K562 (cell line): ENCODE measurements around the gene MICU1. TPM values are rescaled to one million over a fixed set of nuclear protein-coding genes. Genes with fewer than 3 reads are reported as not detected.

Experiments
- BRD4 ChIP-seq: fragments of 200-600 bp; sonication (generic); IDR thresholded peaks from 2 replicates; pipeline ENCODE4 v1.6.1; 2017; ENCODE audit warnings: inconsistent platforms
- BRF1 ChIP-seq: IDR thresholded peaks from 3 replicates; pipeline ENCODE4 v1.6.1; 2011; ENCODE audit warnings: borderline replicate concordance, mild to moderate bottlenecking; ENCODE audit not compliant: insufficient read length; ENCODE audit errors: extremely low read depth
- MCM3 ChIP-seq: fragments of 450-650 bp; IDR thresholded peaks from 2 replicates; pipeline ENCODE4 v1.6.1; 2016
- NCOA6 ChIP-seq: fragments of 450-650 bp; IDR thresholded peaks from 2 replicates; pipeline ENCODE4 v1.6.1; 2017; ENCODE audit warnings: mild to moderate bottlenecking
- PCBP1 ChIP-seq: fragments of 200-400 bp; formaldehyde crosslinking; IDR thresholded peaks from 2 replicates; pipeline ENCODE4 v1.6.1; 2018; ENCODE audit warnings: mild to moderate bottlenecking, low read depth, low read length; ENCODE audit not compliant: poor library complexity, severe bottlenecking
- POLR3G ChIP-seq: IDR thresholded peaks from 2 replicates; pipeline ENCODE4 v1.6.1; 2011; ENCODE audit not compliant: insufficient read length, insufficient replicate concordance; ENCODE audit errors: extremely low read depth
- PTRF ChIP-seq: fragments of 450-650 bp; IDR thresholded peaks from 2 replicates; pipeline ENCODE4 v1.6.1; 2016; ENCODE audit warnings: mild to moderate bottlenecking, missing genetic modification characterization, missing compliant biosample characterization
- TARDBP ChIP-seq: fragments of 450-650 bp; IDR thresholded peaks from 2 replicates; pipeline ENCODE4 v1.6.1; 2016
- ZC3H4 ChIP-seq: sonication (generic); formaldehyde crosslinking; IDR thresholded peaks from 2 replicates; pipeline ENCODE4 v1.9.0; 2021; ENCODE audit warnings: missing genetic modification reagents, borderline replicate concordance
- ZNF384 ChIP-seq: IDR thresholded peaks from 2 replicates; pipeline ENCODE4 v1.6.1; 2012; ENCODE audit warnings: low read depth, low read length, improper control_type of control experiment
- ZNF589 ChIP-seq: fragments of 200-800 bp; sonication (Bioruptor generic); IDR thresholded peaks from 2 replicates; pipeline ENCODE4 v1.6.1; 2016; ENCODE audit warnings: low read depth, missing genetic modification characterization, missing compliant biosample characterization
- polyA plus RNA-seq, 8 experiments: library from polyadenylated mRNA; depleted of rRNA in 4 of 8; stranded (reverse) in 5 of 8; unstranded in 3 of 8; fragments of >200 nt; fragmentation: Nextera tagmentation in 2 of 8; fragmentation: Illumina TruSeq in 1 of 8; extraction: Ambion mirVana in 2 of 8; extraction: Trizol in 1 of 8; gene quantifications; 2 replicates each; pipeline versions ENCODE4 v1.2.1 to v1.2.3, GENCODE V29; 2011 to 2014; ENCODE audit warnings: inconsistent platforms in 1 of 8, missing spikeins in 1 of 8
- total RNA-seq, 7 experiments: library from RNA; depleted of rRNA in 6 of 7; stranded (reverse); fragments of >200 nt in 6 of 7; fragmentation: Illumina TruSeq in 2 of 7; extraction: Trizol in 2 of 7; gene quantifications; 2 replicates each; pipeline versions ENCODE4 v1.2.1 to v1.2.3, GENCODE V29; 2011 to 2021; ENCODE audit warnings: low replicate concordance in 1 of 7
- TF ChIP-seq, protein P1 (sequence below): fragments of 250-450 bp; sonication (Bioruptor Pico); IDR thresholded peaks from 2 replicates; pipeline ENCODE4 v1.4.0; 2020; ENCODE audit warnings: mild to moderate bottlenecking, moderate library complexity
- TF ChIP-seq, protein P2 (sequence below): sonication (generic); formaldehyde crosslinking; IDR thresholded peaks from 2 replicates; pipeline ENCODE4 v1.8.0; 2023; ENCODE audit warnings: missing genetic modification reagents, mild to moderate bottlenecking, borderline replicate concordance
- TF ChIP-seq, protein P3 (sequence below): fragments of 250-450 bp; sonication (Bioruptor Pico); IDR thresholded peaks from 2 replicates; pipeline ENCODE4 v1.5.0; 2020; ENCODE audit warnings: mild to moderate bottlenecking, borderline replicate concordance
- TF ChIP-seq, protein P4 (sequence below): sonication (generic); formaldehyde crosslinking; IDR thresholded peaks from 2 replicates; pipeline ENCODE4 v1.8.0; 2022; ENCODE audit warnings: missing genetic modification reagents, mild to moderate bottlenecking, moderate library complexity, borderline replicate concordance

MICU1 gene
- total and polyA plus RNA-seq, 9 of the 15 experiments (the other 6 are each of a cell fraction or from before 2014, with no cell fraction given), result 29.3 to 76.8 (median 48.4) TPM

DNA sequence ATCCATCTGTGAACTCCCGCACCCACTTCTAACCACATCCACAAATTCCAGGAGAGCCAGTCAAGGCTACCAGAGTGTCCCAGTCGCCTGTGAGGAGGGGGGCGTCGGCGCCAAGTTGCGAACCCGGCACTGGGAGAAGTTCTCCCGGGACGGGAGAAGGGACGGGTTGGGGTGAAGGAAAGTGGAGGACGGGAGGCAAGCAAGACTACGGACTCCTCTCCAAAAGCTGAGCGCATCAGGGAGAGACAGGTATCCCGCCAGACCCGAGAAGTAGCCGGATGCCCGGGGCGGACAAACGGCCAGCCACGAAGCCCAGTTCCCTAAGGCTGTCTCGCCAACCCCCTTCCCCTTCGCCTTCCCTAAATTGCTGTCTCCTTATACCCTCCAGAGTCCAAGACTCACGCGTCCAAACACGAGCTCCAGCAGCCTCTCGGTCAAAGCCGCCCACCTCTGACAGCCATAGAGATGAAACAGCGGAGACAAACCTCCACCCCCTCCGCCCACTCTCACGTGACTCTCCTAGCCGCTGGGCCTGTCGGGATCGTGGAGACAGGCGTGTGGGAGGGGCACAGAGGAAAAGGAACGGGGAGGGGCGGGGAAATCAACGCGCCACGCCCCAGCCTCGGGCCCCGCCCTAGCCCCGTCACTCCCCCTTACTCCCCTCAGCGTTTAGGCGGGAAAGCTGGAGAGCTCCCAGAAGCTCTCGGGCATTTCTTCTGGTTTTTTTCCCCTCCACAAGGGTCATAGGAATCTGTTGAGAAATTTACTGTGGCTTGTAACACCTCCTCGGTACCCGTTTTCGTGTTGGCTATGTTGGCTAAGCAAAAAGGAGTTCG lies at the start of gene MICU1 (continued):
- TF ChIP-seq, protein P1, sequence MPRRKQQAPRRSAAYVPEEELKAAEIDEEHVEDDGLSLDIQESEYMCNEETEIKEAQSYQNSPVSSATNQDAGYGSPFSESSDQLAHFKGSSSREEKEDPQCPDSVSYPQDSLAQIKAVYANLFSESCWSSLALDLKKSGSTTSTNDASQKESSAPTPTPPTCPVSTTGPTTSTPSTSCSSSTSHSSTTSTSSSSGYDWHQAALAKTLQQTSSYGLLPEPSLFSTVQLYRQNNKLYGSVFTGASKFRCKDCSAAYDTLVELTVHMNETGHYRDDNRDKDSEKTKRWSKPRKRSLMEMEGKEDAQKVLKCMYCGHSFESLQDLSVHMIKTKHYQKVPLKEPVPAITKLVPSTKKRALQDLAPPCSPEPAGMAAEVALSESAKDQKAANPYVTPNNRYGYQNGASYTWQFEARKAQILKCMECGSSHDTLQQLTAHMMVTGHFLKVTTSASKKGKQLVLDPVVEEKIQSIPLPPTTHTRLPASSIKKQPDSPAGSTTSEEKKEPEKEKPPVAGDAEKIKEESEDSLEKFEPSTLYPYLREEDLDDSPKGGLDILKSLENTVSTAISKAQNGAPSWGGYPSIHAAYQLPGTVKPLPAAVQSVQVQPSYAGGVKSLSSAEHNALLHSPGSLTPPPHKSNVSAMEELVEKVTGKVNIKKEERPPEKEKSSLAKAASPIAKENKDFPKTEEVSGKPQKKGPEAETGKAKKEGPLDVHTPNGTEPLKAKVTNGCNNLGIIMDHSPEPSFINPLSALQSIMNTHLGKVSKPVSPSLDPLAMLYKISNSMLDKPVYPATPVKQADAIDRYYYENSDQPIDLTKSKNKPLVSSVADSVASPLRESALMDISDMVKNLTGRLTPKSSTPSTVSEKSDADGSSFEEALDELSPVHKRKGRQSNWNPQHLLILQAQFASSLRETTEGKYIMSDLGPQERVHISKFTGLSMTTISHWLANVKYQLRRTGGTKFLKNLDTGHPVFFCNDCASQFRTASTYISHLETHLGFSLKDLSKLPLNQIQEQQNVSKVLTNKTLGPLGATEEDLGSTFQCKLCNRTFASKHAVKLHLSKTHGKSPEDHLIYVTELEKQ (CRISPR knock-in tag), result no peak
- TF ChIP-seq POLR3G (no peak), NCOA6 (no peak), PCBP1 (no peak), ZNF589 (no peak; the same call in 1 of the 2 replicates), BRD4 (no peak), TARDBP (no peak), MCM3 (no peak), BRF1 (no peak), ZC3H4 (CRISPR knock-in tag) (no peak), PTRF (no peak), ZNF384 (peak; percentile 82; the same call in 1 of the 2 replicates)
- TF ChIP-seq, protein P2, sequence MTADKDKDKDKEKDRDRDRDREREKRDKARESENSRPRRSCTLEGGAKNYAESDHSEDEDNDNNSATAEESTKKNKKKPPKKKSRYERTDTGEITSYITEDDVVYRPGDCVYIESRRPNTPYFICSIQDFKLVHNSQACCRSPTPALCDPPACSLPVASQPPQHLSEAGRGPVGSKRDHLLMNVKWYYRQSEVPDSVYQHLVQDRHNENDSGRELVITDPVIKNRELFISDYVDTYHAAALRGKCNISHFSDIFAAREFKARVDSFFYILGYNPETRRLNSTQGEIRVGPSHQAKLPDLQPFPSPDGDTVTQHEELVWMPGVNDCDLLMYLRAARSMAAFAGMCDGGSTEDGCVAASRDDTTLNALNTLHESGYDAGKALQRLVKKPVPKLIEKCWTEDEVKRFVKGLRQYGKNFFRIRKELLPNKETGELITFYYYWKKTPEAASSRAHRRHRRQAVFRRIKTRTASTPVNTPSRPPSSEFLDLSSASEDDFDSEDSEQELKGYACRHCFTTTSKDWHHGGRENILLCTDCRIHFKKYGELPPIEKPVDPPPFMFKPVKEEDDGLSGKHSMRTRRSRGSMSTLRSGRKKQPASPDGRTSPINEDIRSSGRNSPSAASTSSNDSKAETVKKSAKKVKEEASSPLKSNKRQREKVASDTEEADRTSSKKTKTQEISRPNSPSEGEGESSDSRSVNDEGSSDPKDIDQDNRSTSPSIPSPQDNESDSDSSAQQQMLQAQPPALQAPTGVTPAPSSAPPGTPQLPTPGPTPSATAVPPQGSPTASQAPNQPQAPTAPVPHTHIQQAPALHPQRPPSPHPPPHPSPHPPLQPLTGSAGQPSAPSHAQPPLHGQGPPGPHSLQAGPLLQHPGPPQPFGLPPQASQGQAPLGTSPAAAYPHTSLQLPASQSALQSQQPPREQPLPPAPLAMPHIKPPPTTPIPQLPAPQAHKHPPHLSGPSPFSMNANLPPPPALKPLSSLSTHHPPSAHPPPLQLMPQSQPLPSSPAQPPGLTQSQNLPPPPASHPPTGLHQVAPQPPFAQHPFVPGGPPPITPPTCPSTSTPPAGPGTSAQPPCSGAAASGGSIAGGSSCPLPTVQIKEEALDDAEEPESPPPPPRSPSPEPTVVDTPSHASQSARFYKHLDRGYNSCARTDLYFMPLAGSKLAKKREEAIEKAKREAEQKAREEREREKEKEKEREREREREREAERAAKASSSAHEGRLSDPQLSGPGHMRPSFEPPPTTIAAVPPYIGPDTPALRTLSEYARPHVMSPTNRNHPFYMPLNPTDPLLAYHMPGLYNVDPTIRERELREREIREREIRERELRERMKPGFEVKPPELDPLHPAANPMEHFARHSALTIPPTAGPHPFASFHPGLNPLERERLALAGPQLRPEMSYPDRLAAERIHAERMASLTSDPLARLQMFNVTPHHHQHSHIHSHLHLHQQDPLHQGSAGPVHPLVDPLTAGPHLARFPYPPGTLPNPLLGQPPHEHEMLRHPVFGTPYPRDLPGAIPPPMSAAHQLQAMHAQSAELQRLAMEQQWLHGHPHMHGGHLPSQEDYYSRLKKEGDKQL (CRISPR knock-in tag), result no peak
- TF ChIP-seq, protein P3, sequence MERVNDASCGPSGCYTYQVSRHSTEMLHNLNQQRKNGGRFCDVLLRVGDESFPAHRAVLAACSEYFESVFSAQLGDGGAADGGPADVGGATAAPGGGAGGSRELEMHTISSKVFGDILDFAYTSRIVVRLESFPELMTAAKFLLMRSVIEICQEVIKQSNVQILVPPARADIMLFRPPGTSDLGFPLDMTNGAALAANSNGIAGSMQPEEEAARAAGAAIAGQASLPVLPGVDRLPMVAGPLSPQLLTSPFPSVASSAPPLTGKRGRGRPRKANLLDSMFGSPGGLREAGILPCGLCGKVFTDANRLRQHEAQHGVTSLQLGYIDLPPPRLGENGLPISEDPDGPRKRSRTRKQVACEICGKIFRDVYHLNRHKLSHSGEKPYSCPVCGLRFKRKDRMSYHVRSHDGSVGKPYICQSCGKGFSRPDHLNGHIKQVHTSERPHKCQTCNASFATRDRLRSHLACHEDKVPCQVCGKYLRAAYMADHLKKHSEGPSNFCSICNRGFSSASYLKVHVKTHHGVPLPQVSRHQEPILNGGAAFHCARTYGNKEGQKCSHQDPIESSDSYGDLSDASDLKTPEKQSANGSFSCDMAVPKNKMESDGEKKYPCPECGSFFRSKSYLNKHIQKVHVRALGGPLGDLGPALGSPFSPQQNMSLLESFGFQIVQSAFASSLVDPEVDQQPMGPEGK (CRISPR knock-in tag), result no peak
- TF ChIP-seq, protein P4, sequence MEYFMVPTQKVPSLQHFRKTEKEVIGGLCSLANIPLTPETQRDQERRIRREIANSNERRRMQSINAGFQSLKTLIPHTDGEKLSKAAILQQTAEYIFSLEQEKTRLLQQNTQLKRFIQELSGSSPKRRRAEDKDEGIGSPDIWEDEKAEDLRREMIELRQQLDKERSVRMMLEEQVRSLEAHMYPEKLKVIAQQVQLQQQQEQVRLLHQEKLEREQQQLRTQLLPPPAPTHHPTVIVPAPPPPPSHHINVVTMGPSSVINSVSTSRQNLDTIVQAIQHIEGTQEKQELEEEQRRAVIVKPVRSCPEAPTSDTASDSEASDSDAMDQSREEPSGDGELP (CRISPR knock-in tag), result peak; percentile 93
